ENCODE measurements around the gene FKBP8.

FKBP8 gene

DNA sequence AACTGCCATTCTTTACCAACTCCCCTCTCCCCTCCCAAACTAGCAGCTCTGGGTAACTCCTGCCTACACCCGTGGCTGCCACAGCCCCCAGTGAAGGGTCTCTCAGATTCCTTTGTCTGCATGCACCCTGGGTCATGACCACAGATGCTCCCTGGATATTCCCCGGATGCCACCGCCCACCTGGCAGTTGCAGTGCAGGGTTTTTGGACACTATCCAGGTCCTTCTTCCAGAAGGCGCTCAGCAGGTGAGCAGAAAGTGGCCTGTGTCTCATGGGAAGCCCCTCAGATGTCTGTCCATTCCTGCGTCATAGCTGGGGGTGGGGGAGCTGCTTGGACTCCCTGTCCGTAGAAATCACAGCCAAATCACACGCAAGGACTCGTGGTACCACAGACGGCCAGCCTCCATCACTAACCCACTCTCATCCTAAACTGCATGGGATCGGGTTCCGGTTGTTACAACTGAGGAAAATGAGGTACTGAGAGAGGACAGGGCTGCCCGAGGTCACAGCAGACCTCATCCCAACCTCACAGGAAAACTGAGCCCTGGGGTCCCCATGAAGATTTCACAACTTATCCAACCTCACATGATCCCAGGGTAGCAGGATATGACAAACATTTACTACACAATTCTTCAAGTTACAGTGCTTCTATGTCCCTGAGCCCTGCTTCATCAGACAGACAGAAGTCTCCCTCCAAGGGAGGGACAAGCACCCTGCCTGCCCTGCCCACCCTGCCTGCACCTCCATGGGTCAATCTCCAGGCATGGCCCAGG is 60.1 kb downstream of the FKBP8 start:
- no peak for DNase-seq (ENCODE audit: low read depth in 2 of 2)
